Measurements from ENCODE around the gene ICE2. TPM values are rescaled to one million over a fixed set of nuclear protein-coding genes. Genes with fewer than 3 reads are reported as not detected.

The ICE2 gene
- total and polyA plus RNA-seq, 4 donors, result 5.7 to 26.6 (median 16.8) TPM

DNA sequence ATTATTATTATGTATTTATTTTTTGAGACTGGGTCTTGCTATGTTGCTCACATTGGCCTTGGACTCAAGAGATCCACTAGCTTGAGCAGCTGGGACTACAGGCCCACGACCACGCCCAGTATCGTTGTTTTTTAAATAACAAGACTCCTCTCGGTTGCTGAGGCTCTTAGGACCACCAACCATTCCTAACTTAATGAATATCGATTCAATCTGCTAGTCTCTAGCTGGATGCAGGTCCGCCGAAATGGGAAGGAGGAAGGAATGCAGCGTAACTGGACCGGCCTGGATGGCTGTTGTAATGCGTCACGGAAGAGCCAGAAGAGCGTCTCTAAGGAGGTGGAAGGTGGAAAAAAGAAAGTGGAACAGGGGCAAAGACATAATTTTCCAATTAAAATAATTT is 82.8 kb downstream of the ICE2 start (continued):
- TF ChIP-seq, protein P1, sequence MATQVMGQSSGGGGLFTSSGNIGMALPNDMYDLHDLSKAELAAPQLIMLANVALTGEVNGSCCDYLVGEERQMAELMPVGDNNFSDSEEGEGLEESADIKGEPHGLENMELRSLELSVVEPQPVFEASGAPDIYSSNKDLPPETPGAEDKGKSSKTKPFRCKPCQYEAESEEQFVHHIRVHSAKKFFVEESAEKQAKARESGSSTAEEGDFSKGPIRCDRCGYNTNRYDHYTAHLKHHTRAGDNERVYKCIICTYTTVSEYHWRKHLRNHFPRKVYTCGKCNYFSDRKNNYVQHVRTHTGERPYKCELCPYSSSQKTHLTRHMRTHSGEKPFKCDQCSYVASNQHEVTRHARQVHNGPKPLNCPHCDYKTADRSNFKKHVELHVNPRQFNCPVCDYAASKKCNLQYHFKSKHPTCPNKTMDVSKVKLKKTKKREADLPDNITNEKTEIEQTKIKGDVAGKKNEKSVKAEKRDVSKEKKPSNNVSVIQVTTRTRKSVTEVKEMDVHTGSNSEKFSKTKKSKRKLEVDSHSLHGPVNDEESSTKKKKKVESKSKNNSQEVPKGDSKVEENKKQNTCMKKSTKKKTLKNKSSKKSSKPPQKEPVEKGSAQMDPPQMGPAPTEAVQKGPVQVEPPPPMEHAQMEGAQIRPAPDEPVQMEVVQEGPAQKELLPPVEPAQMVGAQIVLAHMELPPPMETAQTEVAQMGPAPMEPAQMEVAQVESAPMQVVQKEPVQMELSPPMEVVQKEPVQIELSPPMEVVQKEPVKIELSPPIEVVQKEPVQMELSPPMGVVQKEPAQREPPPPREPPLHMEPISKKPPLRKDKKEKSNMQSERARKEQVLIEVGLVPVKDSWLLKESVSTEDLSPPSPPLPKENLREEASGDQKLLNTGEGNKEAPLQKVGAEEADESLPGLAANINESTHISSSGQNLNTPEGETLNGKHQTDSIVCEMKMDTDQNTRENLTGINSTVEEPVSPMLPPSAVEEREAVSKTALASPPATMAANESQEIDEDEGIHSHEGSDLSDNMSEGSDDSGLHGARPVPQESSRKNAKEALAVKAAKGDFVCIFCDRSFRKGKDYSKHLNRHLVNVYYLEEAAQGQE (IDR thresholded peaks at IDR 0.05), result no peak

GRCh38 chr15:60395276-60396011 is 83.5 kb downstream of the ICE2 start:
- Histone ChIP-seq H3K9ac (ENCODE audit: low read depth in 1 of 2, low read length in 2 of 2) (peak overlapping the region in 1 of 2 donors; percentile 33), H3K9me3 (ENCODE audit: control insufficient read depth in 4 of 4, low read length in 3 of 4) (no peaks in the 10 kb centered on the region), H3K27ac (ENCODE audit: low read depth in 1 of 2, low read length in 2 of 2) (peak overlapping the region in 1 of 2 donors; percentile 48), H3K4me1 (ENCODE audit: control insufficient read depth in 4 of 4, insufficient read depth in 4 of 4, low read length in 3 of 4) (peaks cover 24 to 56% (median 44%) of the 10 kb centered on the region in 4 donors), H3K36me3 (ENCODE audit: control insufficient read depth in 4 of 4, insufficient read depth in 3 of 4, low read depth in 1 of 4, low read length in 3 of 4) (no peaks in the 10 kb centered on the region), H3K27me3 (ENCODE audit: control insufficient read depth in 4 of 4, insufficient read depth in 4 of 4, low read length in 3 of 4) (no peaks in the 10 kb centered on the region), H3K4me3 (ENCODE audit: low read depth in 1 of 3, low read length in 3 of 3) (no peak overlapping the region)
- DNase-seq (ENCODE audit: low spot score), result no peak
- WGBS, result 74% methylated on average over 9 of the region's 9 CpGs
- TF ChIP-seq JUND (IDR thresholded peaks at IDR 0.05), result no peak

GRCh38 chr15:60394689-60395097 is 84.2 kb downstream of the ICE2 start:
- WGBS, result 87% methylated on average over 1 of the region's 1 CpG

More at GRCh38 chr15:60394689-60395097, 84.2 kb downstream of the ICE2 start:
- H3K36me3 ChIP-seq (ENCODE audit: control insufficient read depth in 4 of 4, insufficient read depth in 3 of 4, low read depth in 1 of 4, low read length in 3 of 4), result no peaks in the 10 kb centered on the region
- no peak overlapping the region for H3K9ac ChIP-seq (ENCODE audit: low read depth in 1 of 2, low read length in 2 of 2)
- H3K4me1 ChIP-seq (ENCODE audit: control insufficient read depth in 4 of 4, insufficient read depth in 4 of 4, low read length in 3 of 4), result peaks cover 27 to 60% (median 46%) of the 10 kb centered on the region in 4 donors
- no peak overlapping the region for H3K4me3 ChIP-seq (ENCODE audit: low read depth in 1 of 3, low read length in 3 of 3)
- TF ChIP-seq FOXA2 (IDR thresholded peaks at IDR 0.05), result no peak
- TF ChIP-seq HNF4G (IDR thresholded peaks at IDR 0.05), result no peak
- no peak for TF ChIP-seq GABPA (IDR thresholded peaks at IDR 0.05 in 1 of 2, conservative IDR thresholded peaks at IDR 0.05 in 1 of 2)
- no peak for TF ChIP-seq TAF1 (conservative IDR thresholded peaks at IDR 0.05)
- no peak for TF ChIP-seq HNF4A (conservative IDR thresholded peaks at IDR 0.05)
- TF ChIP-seq ATF3 (IDR thresholded peaks at IDR 0.05), result no peak
- no peak for TF ChIP-seq RAD21 (IDR thresholded peaks at IDR 0.05)
- no peak for TF ChIP-seq ZBTB33 (IDR thresholded peaks at IDR 0.05)
- TF ChIP-seq, protein P1 (IDR thresholded peaks at IDR 0.05), result no peak
- no peak for TF ChIP-seq SP1 (IDR thresholded peaks at IDR 0.05)
- no peak for TF ChIP-seq EGR1 (IDR thresholded peaks at IDR 0.05; ENCODE audit: low read depth in 2 of 2)
- TF ChIP-seq RXRA (IDR thresholded peaks at IDR 0.05), result no peak
- no peak for TF ChIP-seq NR2F2 (IDR thresholded peaks at IDR 0.05)
- TF ChIP-seq JUND (IDR thresholded peaks at IDR 0.05), result no peak
- TF ChIP-seq MAX (IDR thresholded peaks at IDR 0.05), result no peak
- no peak for TF ChIP-seq FOXA1 (IDR thresholded peaks at IDR 0.05)
- no peak for TF ChIP-seq YY1 (IDR thresholded peaks at IDR 0.05)
- no peak for TF ChIP-seq CTCF (IDR thresholded peaks at IDR 0.05; ENCODE audit: low read depth, low read length, missing input control)
- H3K27ac ChIP-seq (ENCODE audit: low read depth in 1 of 2, low read length in 2 of 2), result peak overlapping the region; percentile 89 to 92
- no peaks in the 10 kb centered on the region for H3K27me3 ChIP-seq (ENCODE audit: control insufficient read depth in 4 of 4, insufficient read depth in 4 of 4, low read length in 3 of 4)
- no peak for DNase-seq (ENCODE audit: low spot score)
- no peaks in the 10 kb centered on the region for H3K9me3 ChIP-seq (ENCODE audit: control insufficient read depth in 4 of 4, low read length in 3 of 4)

All from liver (tissue), 9 donors.